ENCODE results near the gene FKBP14. TPM values are rescaled to one million over a fixed set of nuclear protein-coding genes. Genes with fewer than 3 reads are reported as not detected.

The FKBP14 gene
- total RNA-seq, 3 donors from 2014 or later, result 8.9 to 13.4 (median 11.8) TPM

DNA sequence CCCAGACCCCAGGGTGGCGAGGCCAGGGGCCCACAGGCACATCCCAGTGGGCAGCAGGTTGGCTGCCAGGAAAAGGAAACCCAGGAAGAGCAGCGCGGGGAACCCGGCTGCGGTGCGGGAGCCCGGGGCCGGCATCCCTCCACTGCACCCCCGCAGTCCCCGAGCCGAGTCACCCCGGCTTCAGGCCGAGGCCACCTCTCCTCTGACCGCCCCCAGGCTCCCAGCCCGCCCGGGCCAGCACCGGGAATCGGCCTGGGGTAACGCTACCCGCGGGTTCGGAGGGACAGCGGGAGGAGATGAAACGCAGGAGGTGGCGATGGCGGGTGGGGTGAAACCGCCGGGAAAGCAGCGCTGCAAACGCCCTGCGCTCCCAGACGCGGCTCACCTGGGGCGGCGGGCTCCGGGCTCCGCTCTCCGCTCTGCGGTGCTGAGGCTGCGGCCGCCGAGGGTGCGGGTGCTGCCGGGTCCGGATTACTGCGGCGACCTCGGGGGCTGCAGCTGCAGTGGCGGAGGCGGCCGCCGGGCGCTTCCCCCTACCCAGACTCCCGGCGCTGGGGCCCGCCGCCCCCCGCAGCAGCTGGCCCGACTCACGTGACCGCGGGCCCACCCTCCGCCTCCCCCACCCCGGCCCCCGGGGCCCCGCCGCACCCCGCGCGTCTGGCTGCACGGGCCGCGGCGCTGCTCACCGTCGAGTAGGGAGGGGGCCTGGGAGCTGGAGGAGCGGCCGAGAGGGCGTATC is 37.1 kb downstream of the FKBP14 start, which contains the start of gene SCRN1:
SCRN1 (minus strand) TSS at position 545 of the 739 bp plus-strand sequence. CDS start 20,734 bp downstream, outside the sequence.
- TF ChIP-seq, protein P1, sequence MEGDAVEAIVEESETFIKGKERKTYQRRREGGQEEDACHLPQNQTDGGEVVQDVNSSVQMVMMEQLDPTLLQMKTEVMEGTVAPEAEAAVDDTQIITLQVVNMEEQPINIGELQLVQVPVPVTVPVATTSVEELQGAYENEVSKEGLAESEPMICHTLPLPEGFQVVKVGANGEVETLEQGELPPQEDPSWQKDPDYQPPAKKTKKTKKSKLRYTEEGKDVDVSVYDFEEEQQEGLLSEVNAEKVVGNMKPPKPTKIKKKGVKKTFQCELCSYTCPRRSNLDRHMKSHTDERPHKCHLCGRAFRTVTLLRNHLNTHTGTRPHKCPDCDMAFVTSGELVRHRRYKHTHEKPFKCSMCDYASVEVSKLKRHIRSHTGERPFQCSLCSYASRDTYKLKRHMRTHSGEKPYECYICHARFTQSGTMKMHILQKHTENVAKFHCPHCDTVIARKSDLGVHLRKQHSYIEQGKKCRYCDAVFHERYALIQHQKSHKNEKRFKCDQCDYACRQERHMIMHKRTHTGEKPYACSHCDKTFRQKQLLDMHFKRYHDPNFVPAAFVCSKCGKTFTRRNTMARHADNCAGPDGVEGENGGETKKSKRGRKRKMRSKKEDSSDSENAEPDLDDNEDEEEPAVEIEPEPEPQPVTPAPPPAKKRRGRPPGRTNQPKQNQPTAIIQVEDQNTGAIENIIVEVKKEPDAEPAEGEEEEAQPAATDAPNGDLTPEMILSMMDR (IDR thresholded peaks at IDR 0.05), result no peak
- Histone ChIP-seq H3K36me3 (ENCODE audit: low read depth) (no peaks in the 10 kb centered on the region), H3K4me1 (ENCODE audit: low read depth) (no peaks in the 10 kb centered on the region), H3K4me3 (peak within 1 kb of the TSS; percentile 71), H3K9me3 (peaks cover 12% of the 10 kb centered on the region)
- intact Hi-C loops (cut with DNase I, micrococcal nuclease), result no loop called here
- peak; percentile 28 to 59 (median 59) for DNase-seq
- ATAC-seq, result peak; percentile 65

DNA sequence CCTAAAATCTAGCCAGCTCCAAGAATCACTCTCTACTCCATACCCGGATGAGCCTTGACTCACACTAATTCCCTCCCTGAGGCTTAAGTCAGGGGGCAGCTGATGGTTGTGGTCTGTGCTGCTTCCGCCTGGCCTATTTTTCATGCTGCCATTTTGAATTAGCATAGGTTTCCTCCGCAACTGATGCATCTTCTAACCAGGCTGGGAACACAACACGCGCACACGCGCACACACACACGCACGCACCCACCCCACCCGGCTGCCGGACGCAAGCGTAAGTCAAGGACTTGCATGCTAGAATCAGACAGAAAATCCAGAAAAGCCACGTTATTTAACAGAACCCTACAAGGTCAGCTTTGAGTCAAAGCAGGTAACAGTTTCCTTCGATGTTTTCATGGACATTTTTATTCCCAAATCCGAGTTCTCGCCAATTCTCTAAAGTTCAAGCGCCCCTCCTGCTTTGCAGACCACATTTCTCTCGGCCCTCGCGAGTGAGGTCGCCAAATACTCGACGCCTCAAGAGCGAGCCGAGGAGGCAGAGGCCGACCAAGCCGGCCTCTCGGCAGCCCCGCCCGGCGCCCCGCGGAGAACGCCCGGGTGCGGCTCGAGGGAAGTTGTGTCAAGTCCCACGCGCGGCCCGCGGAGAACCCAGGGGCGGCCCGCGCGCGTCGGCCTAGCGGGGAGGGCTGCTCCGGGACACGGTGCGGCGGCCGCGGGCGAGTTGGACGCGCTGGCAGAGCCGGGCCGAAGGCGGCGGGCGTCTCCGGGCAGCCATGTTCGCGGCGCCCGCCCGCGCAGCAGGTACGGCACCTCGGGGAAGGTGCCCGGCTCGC is 37.9 kb downstream of the FKBP14 start:
- Histone ChIP-seq H3K36me3 (ENCODE audit: low read depth) (no peaks in the 10 kb centered on the region), H3K9me3 (peaks cover 12% of the 10 kb centered on the region), H3K4me3 (peak overlapping the region; percentile 71), H3K4me1 (ENCODE audit: low read depth) (no peaks in the 10 kb centered on the region)
- intact Hi-C loops (cut with DNase I, micrococcal nuclease), result no loop called here
- TF ChIP-seq, protein P1 (IDR thresholded peaks at IDR 0.05), result no peak
- DNase-seq, result peak; percentile 36 to 66 (median 62)
- peak; percentile 69 for ATAC-seq

DNA sequence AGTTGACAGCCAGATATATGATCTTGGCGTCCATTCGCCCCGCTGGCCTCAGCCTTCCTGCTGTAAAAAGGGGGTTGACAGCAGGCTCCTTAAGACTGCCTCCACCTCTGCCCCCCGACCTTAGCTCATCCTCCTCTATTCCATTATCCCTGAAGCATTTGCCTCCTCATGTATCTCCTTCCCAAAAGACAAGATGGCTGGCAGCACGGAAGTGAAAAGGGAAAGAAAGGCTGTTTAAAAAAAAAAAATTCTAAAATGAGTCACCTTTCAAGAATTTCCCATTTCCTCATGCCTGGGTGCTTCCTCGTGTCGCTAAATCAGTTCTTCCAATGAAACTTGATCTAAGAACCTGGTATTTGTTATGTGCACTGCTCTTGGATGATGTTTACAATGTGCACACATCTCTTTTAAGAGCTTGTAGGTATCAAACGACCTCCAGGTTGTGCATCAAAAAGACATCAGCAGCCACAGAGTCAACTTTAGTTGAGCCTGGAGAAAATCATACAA is 38.6 kb downstream of the FKBP14 start:
- H3K4me3 ChIP-seq, result no peak overlapping the region
- DNase-seq (no peak), ATAC-seq (peak; percentile 15)
- intact Hi-C loops (cut with DNase I, micrococcal nuclease), result no loop called here
- no peaks in the 10 kb centered on the region for H3K4me1 ChIP-seq (ENCODE audit: low read depth)
- H3K36me3 ChIP-seq (ENCODE audit: low read depth), result no peaks in the 10 kb centered on the region
- peaks cover 4% of the 10 kb centered on the region for H3K9me3 ChIP-seq
- TF ChIP-seq, protein P1 (IDR thresholded peaks at IDR 0.05), result no peak

DNA sequence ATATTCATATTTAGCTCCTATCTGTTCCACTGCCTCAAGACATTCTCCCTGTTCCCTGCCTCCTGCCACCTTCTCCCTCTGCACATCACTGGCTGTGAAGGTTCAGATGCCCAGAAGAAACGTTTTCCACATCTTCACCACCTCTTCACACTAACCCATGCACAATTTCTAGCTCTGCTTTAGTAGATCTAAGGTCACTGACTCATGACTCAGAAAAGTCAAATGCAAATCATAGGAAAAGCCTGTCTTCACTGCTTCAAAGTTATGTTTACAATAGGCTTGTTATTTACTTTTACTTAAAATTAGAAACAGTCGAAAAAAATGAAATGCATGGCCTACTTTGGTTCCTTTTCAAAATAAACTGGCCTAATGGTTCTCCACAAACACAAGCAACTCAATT is 39.4 kb downstream of the FKBP14 start:
- ATAC-seq, result no peak
- DNase-seq, result no peak
- H3K36me3 ChIP-seq (ENCODE audit: low read depth), result no peaks in the 10 kb centered on the region
- intact Hi-C loops (cut with DNase I, micrococcal nuclease), result no loop called here
- no peaks in the 10 kb centered on the region for H3K9me3 ChIP-seq
- no peaks in the 10 kb centered on the region for H3K4me1 ChIP-seq (ENCODE audit: low read depth)
- TF ChIP-seq, protein P1 (IDR thresholded peaks at IDR 0.05), result no peak
- no peak overlapping the region for H3K4me3 ChIP-seq

DNA sequence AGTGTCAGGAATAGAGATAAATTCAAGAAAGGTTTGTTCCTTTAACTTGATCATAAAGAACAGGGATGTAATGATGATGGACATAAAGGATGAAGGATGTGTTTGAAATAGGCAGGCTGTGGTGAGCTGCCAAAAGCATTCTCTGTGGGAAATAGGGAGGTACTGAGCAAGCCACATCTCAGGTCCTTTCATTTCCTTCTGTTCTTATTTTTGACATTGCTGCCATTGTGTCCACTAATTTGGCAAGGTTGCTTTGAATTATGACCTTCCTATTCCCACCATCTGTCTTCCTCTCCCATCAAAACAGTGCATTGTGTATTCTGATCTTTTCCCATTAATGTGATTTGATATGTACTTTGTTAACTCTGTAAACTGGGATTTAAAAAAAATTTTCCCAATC is 46.4 kb downstream of the FKBP14 start:
- no peak for ATAC-seq
- TF ChIP-seq, protein P1 (IDR thresholded peaks at IDR 0.05), result no peak
- no peaks in the 10 kb centered on the region for H3K36me3 ChIP-seq (ENCODE audit: low read depth)
- no peak overlapping the region for H3K4me3 ChIP-seq
- H3K9me3 ChIP-seq, result no peaks in the 10 kb centered on the region
- no peaks in the 10 kb centered on the region for H3K4me1 ChIP-seq (ENCODE audit: low read depth)
- intact Hi-C loops (cut with DNase I, micrococcal nuclease), result no loop called here
- DNase-seq, result no peak

All from mucosa of descending colon (tissue), 3 donors.